ENCODE data around the gene C10orf67. TPM values are rescaled to one million over a fixed set of nuclear protein-coding genes. Genes with fewer than 3 reads are reported as not detected.
A peak's percentile ranks its signal among the peaks of the same experiment; 100 is the strongest.
"Not testable (repeated sequence)": the region's sequence is repeated elsewhere in the genome, so short reads cannot be mapped to it uniquely, and the experiment has no call there.

Gene C10orf67
- 0.31 TPM for total RNA-seq

- Histone ChIP-seq H3K4me3 (ENCODE audit: low read length) (peak within 1 kb of the TSS; percentile 31), H3K4me1 (ENCODE audit: insufficient read depth, low read length) (peaks cover 5% of the 10 kb centered on the region), H3K27me3 (ENCODE audit: insufficient read depth, low read length) (peaks cover 31% of the 10 kb centered on the region)
These were observed at the start of gene C10orf67 for GRCh38 chr10:23344241-23344841. Gene C10orf67, minus strand, starts transcription at chr10:23344797. Its CDS starts 23 bp downstream, at chr10:23344774.

GRCh38 chr10:23391821-23392220 lies 47.2 kb upstream of the C10orf67 start:
- Histone ChIP-seq H3K9me3 (ENCODE audit: low read depth, low read length) (no peaks in the 10 kb centered on the region), H3K4me1 (ENCODE audit: insufficient read depth, low read length) (peaks cover 5% of the 10 kb centered on the region), H3K4me3 (ENCODE audit: low read length) (no peak overlapping the region)

More at GRCh38 chr10:23344241-23344841, at the start of gene C10orf67:
- H3K9me3 ChIP-seq (ENCODE audit: low read depth, low read length), result no peaks in the 10 kb centered on the region

GRCh38 chr10:23390809-23391208 lies 46.2 kb upstream of the C10orf67 start:
- no peak overlapping the region for H3K4me3 ChIP-seq (ENCODE audit: low read length)

More at GRCh38 chr10:23391821-23392220, 47.2 kb upstream of the C10orf67 start:
- no peaks in the 10 kb centered on the region for H3K27me3 ChIP-seq (ENCODE audit: insufficient read depth, low read length)

GRCh38 chr10:23390408-23390807 lies 45.8 kb upstream of the C10orf67 start:
- H3K4me3 ChIP-seq (ENCODE audit: low read length); H3K27me3 ChIP-seq (ENCODE audit: insufficient read depth, low read length); H3K9me3 ChIP-seq (ENCODE audit: low read depth, low read length); H3K4me1 ChIP-seq (ENCODE audit: insufficient read depth, low read length): not testable (repeated sequence)

More at GRCh38 chr10:23390809-23391208, 46.2 kb upstream of the C10orf67 start:
- no peaks in the 10 kb centered on the region for H3K9me3 ChIP-seq (ENCODE audit: low read depth, low read length)
- H3K27me3 ChIP-seq (ENCODE audit: insufficient read depth, low read length), result no peaks in the 10 kb centered on the region
- H3K4me1 ChIP-seq (ENCODE audit: insufficient read depth, low read length), result peaks cover 5% of the 10 kb centered on the region

GRCh38 chr10:23387516-23387915 lies 42.9 kb upstream of the C10orf67 start:
- H3K9me3 ChIP-seq (ENCODE audit: low read depth, low read length); H3K4me1 ChIP-seq (ENCODE audit: insufficient read depth, low read length); H3K27me3 ChIP-seq (ENCODE audit: insufficient read depth, low read length); H3K4me3 ChIP-seq (ENCODE audit: low read length): not testable (repeated sequence)

- Histone ChIP-seq H3K27me3 (ENCODE audit: insufficient read depth, low read length) (no peaks in the 10 kb centered on the region), H3K4me3 (ENCODE audit: low read length) (no peak overlapping the region), H3K9me3 (ENCODE audit: low read depth, low read length) (no peaks in the 10 kb centered on the region), H3K4me1 (ENCODE audit: insufficient read depth, low read length) (no peaks in the 10 kb centered on the region)
These were observed 41.5 kb upstream of the C10orf67 start for GRCh38 chr10:23386052-23386451.

- Histone ChIP-seq H3K4me3 (ENCODE audit: low read length) (no peak overlapping the region), H3K9me3 (ENCODE audit: low read depth, low read length) (no peaks in the 10 kb centered on the region), H3K27me3 (ENCODE audit: insufficient read depth, low read length) (no peaks in the 10 kb centered on the region), H3K4me1 (ENCODE audit: insufficient read depth, low read length) (no peaks in the 10 kb centered on the region)
These were observed 39.8 kb upstream of the C10orf67 start for GRCh38 chr10:23384364-23384763.

- H3K4me1 ChIP-seq (ENCODE audit: insufficient read depth, low read length), result no peaks in the 10 kb centered on the region
- H3K4me3 ChIP-seq (ENCODE audit: low read length), result no peak overlapping the region
- no peaks in the 10 kb centered on the region for H3K27me3 ChIP-seq (ENCODE audit: insufficient read depth, low read length)
- no peaks in the 10 kb centered on the region for H3K9me3 ChIP-seq (ENCODE audit: low read depth, low read length)
These were observed 39.0 kb upstream of the C10orf67 start for GRCh38 chr10:23383637-23384036.

- Histone ChIP-seq H3K27me3 (ENCODE audit: insufficient read depth, low read length) (no peaks in the 10 kb centered on the region), H3K4me3 (ENCODE audit: low read length) (no peak overlapping the region), H3K4me1 (ENCODE audit: insufficient read depth, low read length) (peaks cover 2% of the 10 kb centered on the region), H3K9me3 (ENCODE audit: low read depth, low read length) (no peaks in the 10 kb centered on the region)
These were observed 36.9 kb upstream of the C10orf67 start for GRCh38 chr10:23381298-23382040.

GRCh38 chr10:23379686-23380085 lies 35.1 kb upstream of the C10orf67 start:
- Histone ChIP-seq H3K4me3 (ENCODE audit: low read length) (no peak overlapping the region), H3K9me3 (ENCODE audit: low read depth, low read length) (no peaks in the 10 kb centered on the region), H3K27me3 (ENCODE audit: insufficient read depth, low read length) (no peaks in the 10 kb centered on the region), H3K4me1 (ENCODE audit: insufficient read depth, low read length) (peaks cover 8% of the 10 kb centered on the region)

GRCh38 chr10:23376229-23376655 lies 31.6 kb upstream of the C10orf67 start:
- Histone ChIP-seq H3K27me3 (ENCODE audit: insufficient read depth, low read length) (no peaks in the 10 kb centered on the region), H3K4me3 (ENCODE audit: low read length) (no peak overlapping the region), H3K9me3 (ENCODE audit: low read depth, low read length) (no peaks in the 10 kb centered on the region), H3K4me1 (ENCODE audit: insufficient read depth, low read length) (peaks cover 8% of the 10 kb centered on the region)

- no peaks in the 10 kb centered on the region for H3K27me3 ChIP-seq (ENCODE audit: insufficient read depth, low read length)
- peaks cover 9% of the 10 kb centered on the region for H3K4me1 ChIP-seq (ENCODE audit: insufficient read depth, low read length)
- H3K9me3 ChIP-seq (ENCODE audit: low read depth, low read length), result no peaks in the 10 kb centered on the region
- no peak overlapping the region for H3K4me3 ChIP-seq (ENCODE audit: low read length)
These were observed 30.8 kb upstream of the C10orf67 start for GRCh38 chr10:23375366-23375765.

- no peak overlapping the region for H3K4me3 ChIP-seq (ENCODE audit: low read length)
- H3K4me1 ChIP-seq (ENCODE audit: insufficient read depth, low read length), result peaks cover 30% of the 10 kb centered on the region
- no peaks in the 10 kb centered on the region for H3K9me3 ChIP-seq (ENCODE audit: low read depth, low read length)
- no peaks in the 10 kb centered on the region for H3K27me3 ChIP-seq (ENCODE audit: insufficient read depth, low read length)
These were observed 28.6 kb upstream of the C10orf67 start for GRCh38 chr10:23373156-23373555.

- no peaks in the 10 kb centered on the region for H3K9me3 ChIP-seq (ENCODE audit: low read depth, low read length)
- H3K4me3 ChIP-seq (ENCODE audit: low read length), result no peak overlapping the region
- peaks cover 30% of the 10 kb centered on the region for H3K4me1 ChIP-seq (ENCODE audit: insufficient read depth, low read length)
- H3K27me3 ChIP-seq (ENCODE audit: insufficient read depth, low read length), result no peaks in the 10 kb centered on the region
These were observed 26.5 kb upstream of the C10orf67 start for GRCh38 chr10:23371073-23371472.

- no peak overlapping the region for H3K4me3 ChIP-seq (ENCODE audit: low read length)
- peaks cover 26% of the 10 kb centered on the region for H3K4me1 ChIP-seq (ENCODE audit: insufficient read depth, low read length)
- no peaks in the 10 kb centered on the region for H3K9me3 ChIP-seq (ENCODE audit: low read depth, low read length)
- H3K27me3 ChIP-seq (ENCODE audit: insufficient read depth, low read length), result no peaks in the 10 kb centered on the region
These were observed 25.5 kb upstream of the C10orf67 start for GRCh38 chr10:23370106-23370505.

All from mononuclear cell (primary cell).